ENCODE data around the gene ZIC2.

GRCh38 chr13:99982036-99982730 is 599 bp downstream of the ZIC2 start:
- TF ChIP-seq CTCF (IDR thresholded peaks at IDR 0.05) (no peak), POLR2A (IDR thresholded peaks at IDR 0.05) (no peak), POLR2AphosphoS5 (IDR thresholded peaks at IDR 0.05) (no peak)

All from stomach (tissue), 4 donors.